HG03108 (cell line): ENCODE measurements around the gene MYBPC1.
"Not testable (repeated sequence)": the region's sequence is repeated elsewhere in the genome, so short reads cannot be mapped to it uniquely, and the experiment has no call there.

Source experiments
- ATAC-seq: cut with Tn5 transposase; IDR thresholded peaks from one replicate; pipeline ENCODE4 v1.9.1; 2021; ENCODE audit warnings: moderate library complexity; ENCODE audit not compliant: unreplicated experiment

MYBPC1 gene

GRCh38 chr12:101594700-101595099 lies at the start of gene MYBPC1:
Gene MYBPC1, plus strand, starts transcription at chr12:101594971. Its CDS starts 100 bp downstream, at chr12:101595071.
- no peak for ATAC-seq

GRCh38 chr12:101551362-101552114 lies 43.2 kb upstream of the MYBPC1 start:
- no peak for ATAC-seq

- ATAC-seq: no peak
These were observed 42.5 kb upstream of the MYBPC1 start for GRCh38 chr12:101552277-101552676.

- no peak for ATAC-seq
These were observed 37.7 kb upstream of the MYBPC1 start for GRCh38 chr12:101557094-101557493.

GRCh38 chr12:101558726-101559125 lies 36.0 kb upstream of the MYBPC1 start:
- not testable (repeated sequence) for ATAC-seq

GRCh38 chr12:101563212-101563611 lies 31.6 kb upstream of the MYBPC1 start:
- no peak for ATAC-seq

- ATAC-seq: no peak
These were observed 29.9 kb upstream of the MYBPC1 start for GRCh38 chr12:101564912-101565311.

- no peak for ATAC-seq
These were observed 28.5 kb upstream of the MYBPC1 start for GRCh38 chr12:101566318-101566717.

- ATAC-seq: no peak
These were observed 26.9 kb upstream of the MYBPC1 start for GRCh38 chr12:101567918-101568317.

GRCh38 chr12:101570047-101570446 lies 24.7 kb upstream of the MYBPC1 start:
- no peak for ATAC-seq

GRCh38 chr12:101571105-101571504 lies 23.7 kb upstream of the MYBPC1 start:
- ATAC-seq: no peak

GRCh38 chr12:101573743-101574142 lies 21.0 kb upstream of the MYBPC1 start:
- no peak for ATAC-seq

GRCh38 chr12:101578417-101578816 lies 16.4 kb upstream of the MYBPC1 start:
- no peak for ATAC-seq

GRCh38 chr12:101581190-101581589 lies 13.6 kb upstream of the MYBPC1 start:
- ATAC-seq: no peak

GRCh38 chr12:101582937-101583336 lies 11.8 kb upstream of the MYBPC1 start:
- no peak for ATAC-seq

GRCh38 chr12:101590383-101590782 lies 4.4 kb upstream of the MYBPC1 start:
- ATAC-seq: no peak

- ATAC-seq: no peak
These were observed 3.0 kb upstream of the MYBPC1 start for GRCh38 chr12:101591781-101592180.

- ATAC-seq: no peak
These were observed 2.3 kb upstream of the MYBPC1 start for GRCh38 chr12:101592448-101592847.

- ATAC-seq: no peak
These were observed 1.9 kb upstream of the MYBPC1 start for GRCh38 chr12:101592921-101593320.

GRCh38 chr12:101596172-101596571 lies 1.4 kb downstream of the MYBPC1 start:
- ATAC-seq: no peak

GRCh38 chr12:101597164-101597563 lies 2.4 kb downstream of the MYBPC1 start:
- ATAC-seq: no peak

- ATAC-seq: no peak
These were observed 3.7 kb downstream of the MYBPC1 start for GRCh38 chr12:101598483-101598882.

- no peak for ATAC-seq
These were observed 4.5 kb downstream of the MYBPC1 start for GRCh38 chr12:101599311-101599710.
